GM21423 (cell line): ENCODE measurements around the gene AGAP1.

Experiments
- ATAC-seq: cut with Tn5 transposase; IDR thresholded peaks from one replicate; pipeline ENCODE4 v1.9.1; 2021; ENCODE audit warnings: mild to moderate bottlenecking, moderate library complexity; ENCODE audit not compliant: unreplicated experiment

AGAP1 gene

DNA sequence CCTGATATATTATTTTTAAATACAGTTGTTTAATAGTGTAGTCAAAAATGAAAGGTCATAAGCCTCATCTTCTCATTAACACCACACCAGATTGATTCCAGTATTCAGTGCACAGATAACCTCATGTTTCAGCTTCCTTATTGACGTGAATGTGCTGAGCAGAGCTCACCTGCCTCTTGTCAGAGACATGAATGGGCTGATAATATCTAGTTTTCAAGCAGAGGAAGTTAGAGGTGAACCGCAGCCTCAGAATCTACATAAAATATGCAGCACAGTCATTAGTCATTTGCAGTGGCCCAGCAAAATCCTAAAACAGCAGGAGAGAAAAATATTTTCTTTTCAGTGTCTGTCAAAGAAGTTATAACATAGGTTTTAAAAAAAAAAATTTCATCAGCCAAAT lies 458.1 kb downstream of the AGAP1 start:
- no peak for ATAC-seq

GRCh38 chr2:235952714-235953113 lies 458.9 kb downstream of the AGAP1 start:
- ATAC-seq = no peak

DNA sequence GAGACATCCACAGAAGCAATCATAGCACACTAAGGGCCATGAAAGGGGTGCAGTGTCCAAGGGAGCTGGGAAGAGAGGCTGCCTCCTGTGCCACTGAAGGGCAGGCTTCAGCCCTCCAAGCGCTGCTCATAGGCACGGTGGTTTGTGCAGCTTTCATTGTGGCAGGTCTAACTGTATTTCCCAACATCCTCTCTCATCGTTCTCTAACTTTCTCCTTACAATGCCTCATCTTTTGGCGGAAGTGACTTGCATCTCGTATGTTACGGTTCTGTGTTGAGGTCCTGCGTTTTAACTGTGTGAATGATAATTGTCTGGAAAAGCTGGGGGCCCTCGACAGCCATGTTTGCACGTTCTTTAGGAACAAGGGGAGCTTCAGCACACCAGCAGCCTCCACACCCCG lies 460.4 kb downstream of the AGAP1 start:
- no peak for ATAC-seq

DNA sequence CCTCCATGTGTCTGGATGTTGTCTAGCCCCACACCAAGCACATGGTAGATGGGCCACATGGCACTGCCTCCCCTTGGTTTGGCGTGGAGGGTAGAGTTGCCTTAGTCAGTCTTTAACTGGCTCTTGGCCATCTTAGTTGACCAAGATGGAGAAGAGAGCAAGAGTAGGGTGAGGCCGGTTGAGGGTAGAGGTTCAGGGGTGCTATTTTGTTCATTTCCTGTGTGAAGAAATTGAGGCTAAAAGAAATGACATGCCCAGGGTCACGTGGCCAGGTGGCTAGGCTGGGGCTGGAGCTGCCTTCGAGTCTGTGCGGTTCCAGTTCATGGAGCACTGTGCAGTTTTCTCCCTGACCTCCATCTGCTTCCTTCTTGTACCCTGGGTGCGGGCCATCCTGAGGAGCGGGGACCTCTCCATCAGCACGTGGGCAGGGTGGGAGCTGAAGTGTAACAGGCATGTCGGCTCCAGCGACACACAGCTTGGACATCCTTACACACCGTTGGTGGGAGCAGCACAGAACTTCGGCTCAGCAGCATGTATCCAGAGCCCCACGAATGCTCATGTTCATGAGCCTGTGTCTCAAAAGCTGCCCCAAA lies 461.1 kb downstream of the AGAP1 start:
- ATAC-seq = no peak

- no peak for ATAC-seq
These were observed 461.8 kb downstream of the AGAP1 start for GRCh38 chr2:235955664-235956063.

GRCh38 chr2:235956281-235956970 lies 462.6 kb downstream of the AGAP1 start:
- no peak for ATAC-seq

DNA sequence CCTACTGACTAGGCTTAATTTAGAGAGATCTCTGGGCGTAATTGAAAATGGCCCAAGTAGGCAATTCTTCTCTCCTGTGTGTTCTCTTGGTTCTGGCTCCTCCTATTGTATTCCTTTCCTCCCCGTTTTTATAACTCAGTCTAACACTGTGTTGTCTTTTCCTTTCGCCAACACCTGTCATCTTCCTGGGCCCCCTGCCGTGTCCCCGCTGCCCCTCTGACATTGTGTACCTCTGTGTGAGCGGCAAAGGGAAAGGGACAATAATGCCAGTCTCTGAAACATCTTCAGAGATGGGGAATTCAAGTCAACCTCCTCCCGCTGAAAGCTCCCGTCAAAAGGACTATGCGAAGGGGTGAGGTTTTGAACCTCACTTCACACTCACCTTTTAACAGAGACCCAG lies 463.4 kb downstream of the AGAP1 start:
- no peak for ATAC-seq

DNA sequence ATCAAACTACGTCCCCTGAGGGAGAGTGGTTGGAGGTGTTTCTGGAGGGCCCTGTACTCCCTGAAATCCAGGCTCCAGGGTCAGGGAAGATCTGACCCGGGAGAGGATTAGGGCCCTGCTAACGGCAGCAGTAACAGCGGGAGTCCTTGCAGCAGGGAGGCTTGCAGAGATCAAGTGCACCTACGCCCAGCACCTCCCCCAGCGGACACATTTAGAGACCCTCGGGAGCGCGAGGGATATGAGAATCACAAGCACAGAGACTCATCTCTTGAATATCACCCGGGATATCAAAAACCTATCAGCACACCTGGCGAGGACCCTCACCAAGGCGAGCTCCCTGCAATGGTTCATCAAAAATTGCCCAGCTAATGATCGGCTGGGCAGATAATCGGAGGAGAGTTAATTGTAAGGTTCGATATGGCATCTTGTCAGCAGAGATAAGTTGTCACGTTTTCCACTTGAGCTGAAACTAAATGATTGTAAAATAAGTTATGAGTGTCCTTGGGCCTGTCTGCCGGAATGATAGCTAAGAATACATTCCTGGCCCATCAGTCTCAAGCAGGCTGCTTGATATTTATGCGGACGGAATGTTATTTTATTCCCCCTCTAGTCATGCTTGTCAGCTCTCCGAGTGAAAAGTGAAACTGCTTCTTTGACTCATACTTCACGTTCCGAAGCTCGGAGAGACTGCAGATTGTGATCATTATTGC lies 464.5 kb downstream of the AGAP1 start:
- ATAC-seq = no peak

DNA sequence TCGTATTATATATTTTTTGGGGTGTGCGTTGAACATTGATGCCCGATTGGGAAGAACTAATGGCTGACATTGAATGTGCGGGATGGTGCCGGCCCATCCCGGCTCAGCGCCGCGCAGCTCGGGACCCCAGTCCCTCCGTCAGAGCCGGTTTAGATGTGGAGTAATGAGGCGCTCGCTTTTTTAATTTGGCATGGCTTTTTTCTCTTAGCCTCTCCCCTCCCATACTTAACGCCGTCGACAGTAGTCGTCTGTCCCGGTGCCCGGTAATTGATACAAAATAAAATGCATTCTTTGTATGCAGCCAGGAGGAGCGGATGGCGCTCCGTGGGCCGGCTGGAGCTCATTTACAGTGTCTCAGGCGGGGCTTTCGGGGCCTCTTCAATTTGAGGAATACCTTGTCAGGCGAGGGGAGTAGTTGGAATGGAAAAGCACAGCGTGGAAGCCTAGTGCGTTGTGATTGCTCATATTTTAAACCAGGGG lies 465.1 kb downstream of the AGAP1 start:
- ATAC-seq = no peak

DNA sequence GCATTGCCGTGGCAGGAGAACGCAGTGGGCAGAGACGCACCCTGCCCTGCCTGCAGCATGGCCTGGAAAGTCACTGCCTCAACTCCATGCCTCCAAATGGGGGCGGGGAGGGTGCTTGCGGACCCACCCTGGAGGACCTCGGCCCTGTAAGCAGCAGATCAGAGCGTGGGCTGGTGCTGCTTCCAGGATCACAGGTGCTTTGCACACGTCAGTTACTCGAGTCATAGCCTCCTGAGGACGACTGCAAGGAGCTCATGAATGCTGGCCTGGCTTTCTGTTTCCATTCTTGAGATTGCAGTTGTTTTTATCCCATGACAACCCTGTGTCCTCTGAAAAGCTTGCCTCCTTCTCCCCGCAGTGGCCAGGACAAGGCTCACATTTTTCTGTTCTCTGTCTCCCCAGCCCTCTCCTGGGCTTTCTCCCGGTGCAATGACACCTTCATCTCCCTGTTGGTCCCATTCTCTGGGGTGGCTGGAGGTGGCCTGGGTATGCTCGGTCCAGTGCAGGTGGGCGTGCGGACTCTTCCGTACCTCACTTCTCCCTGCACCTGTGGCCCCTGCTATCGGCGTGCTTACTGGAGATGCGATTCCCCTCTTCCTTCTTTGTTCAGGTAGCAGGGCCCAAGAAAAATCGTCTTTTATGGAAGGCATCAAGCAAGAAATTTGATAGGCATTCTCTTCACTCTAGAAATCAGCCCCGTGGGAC lies 466.3 kb downstream of the AGAP1 start:
- no peak for ATAC-seq

DNA sequence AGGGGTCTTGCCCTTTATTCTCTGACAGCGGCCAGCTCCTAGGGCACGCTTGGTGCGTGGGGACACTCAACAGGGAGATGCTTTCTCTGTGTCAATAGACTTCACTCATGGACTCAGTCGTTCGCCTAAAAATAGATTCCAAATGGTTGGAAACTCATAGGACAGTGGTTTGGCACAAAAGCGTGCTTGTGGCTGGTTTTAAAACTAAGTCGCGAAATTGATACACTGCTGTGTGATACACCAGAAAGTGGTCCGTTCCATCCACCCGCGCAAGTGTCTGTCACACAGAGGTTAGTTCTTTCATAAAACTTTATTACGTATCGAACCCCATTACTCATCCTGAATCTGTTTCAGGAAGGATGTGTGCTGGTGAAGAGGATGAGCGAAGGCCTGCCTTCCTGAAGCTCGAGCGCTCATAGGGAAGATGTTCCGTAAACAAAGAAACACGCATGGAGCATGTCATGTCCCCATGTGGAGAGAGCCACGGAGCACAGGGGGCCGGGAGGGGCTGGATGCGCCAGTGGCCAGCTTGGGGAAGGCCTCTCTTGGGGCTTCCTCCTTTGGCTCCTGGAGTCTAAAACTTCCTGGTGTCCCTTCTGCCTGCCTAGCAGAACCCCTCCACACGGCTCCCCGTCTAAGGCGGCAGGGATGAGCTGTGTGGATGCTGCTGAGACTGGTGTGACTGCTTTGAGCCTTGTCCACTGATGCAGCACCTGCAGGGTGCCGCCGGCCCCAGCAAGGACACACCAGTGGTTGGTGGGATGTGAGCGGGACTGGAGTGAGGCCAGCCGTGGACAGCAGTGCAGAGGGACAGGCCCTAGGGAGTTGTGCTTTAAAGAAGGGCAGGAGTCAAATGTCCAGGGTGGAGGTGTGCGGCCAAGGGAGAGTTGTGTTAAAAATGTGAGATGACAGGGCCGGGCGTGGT lies 467.1 kb downstream of the AGAP1 start:
- no peak for ATAC-seq

DNA sequence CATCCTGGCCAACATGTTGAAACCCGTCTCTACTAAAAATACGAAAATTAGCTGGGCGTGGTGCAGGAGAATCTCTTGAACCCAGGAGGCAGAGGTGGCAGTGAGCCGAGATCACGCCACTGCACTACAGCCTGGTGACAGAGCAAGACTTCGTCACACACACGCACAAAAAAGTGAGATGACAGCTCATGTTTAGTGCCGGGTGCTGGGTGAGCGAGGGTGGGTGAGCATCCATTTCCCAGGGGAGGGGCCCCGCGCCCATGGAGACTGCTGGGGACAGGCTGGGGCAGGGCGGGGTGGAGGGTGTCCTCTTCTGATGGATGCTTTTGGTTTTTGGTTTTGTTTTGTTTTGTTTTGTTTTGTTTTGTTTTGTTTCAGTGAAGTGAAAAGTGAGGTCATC lies 467.9 kb downstream of the AGAP1 start:
- no peak for ATAC-seq

DNA sequence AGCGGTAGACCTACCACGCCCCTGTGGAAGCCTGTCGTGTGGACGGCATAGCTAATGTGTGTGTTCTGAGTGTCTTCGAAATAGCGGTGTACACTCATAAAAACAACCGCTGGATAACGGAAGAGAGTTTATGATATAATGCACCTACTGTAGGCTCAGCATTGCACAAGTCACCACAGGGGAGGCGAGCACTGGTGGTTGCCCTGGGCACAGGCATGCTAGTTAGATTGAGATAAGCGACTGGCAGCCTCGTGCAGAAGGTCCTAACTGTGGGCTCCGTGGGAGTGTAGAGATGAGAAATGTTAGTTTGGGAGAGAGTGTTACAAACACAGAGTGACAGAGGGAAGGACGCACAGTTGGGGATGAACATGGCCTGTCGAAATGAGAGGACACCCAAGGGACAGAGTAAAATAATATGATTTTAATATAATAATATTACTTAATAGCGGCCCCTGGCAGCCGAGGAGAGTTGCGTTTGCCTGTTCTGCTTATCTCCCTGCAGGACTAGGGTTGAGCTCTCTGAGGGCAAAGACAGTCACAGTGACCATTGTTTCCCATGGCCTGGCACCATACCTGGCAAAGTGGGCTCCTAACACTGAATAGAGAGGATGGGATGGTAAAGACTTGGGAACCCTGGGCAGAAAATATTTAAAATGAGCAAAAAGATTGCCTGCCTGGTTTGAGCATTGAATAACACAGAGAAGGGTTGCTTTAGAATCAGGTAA lies 470.2 kb downstream of the AGAP1 start:
- ATAC-seq = no peak

DNA sequence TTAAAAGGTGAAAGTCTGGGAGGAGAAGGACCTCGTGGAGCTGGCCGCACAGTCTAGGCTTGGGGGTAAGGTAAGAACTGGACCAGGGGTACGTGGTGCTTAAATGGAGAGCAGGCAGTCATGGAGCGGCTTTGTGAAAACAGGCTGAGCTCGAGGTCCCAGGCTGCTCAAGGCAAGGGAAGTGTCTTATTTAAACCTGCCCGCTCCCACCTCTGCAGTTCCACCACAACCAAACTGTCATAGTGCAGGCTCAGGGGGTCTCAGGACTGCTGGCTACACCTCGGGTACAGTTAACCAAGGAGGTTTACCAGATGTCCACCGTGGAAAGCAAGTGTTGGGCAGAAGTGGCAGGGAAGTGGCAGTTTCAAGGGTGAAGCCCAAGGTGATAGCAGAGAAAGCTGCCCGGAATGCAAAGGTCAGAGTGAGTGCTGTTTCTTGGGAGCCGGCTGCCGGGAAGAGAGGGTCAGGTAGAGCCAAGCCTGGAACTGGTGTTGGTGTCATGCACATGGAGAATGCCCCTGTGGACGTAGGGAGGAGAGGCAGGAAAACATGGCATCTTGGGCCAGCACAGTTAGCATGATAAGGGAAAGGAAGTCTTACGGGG lies 471.0 kb downstream of the AGAP1 start:
- ATAC-seq = no peak

- ATAC-seq = no peak
These were observed 472.6 kb downstream of the AGAP1 start for GRCh38 chr2:235966396-235966795.

DNA sequence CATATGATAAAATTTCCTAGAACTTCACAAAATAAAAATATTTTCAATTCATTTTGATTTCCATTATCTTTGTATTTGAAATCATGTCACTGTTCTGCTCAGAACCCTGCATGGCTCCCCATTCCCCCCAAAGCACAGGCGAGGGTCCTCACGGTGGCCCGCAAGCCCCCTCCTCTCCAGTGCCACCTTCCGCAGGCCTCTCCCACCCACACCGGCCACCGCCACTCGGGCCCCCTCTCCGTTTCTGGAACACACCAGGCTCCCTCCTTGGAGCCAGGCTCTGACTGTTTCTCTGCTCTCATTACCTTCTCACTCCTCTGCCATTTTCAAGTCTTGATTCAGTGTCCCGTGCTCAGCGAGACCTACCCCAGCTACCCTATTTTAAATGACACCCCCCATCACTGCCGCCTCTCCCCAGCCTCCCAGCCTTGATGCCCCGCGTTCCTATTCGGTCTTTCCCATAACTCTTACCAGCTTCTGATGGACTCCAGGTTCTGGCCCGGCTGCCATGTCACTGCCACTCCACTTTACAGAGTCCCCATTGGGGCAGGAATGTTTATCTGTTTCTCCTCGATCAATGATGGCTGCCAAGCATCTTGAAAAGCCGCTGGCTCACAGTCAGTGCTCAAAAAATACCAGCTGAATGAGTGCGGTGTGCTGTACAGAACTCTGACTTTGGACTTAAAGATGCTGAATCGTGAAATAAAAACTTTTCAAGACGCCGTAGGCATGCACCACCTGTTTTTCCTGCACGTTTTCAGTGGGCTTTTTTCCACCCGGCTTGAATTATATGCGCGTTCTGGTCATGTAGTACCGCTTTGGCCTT lies 473.3 kb downstream of the AGAP1 start:
- no peak for ATAC-seq

DNA sequence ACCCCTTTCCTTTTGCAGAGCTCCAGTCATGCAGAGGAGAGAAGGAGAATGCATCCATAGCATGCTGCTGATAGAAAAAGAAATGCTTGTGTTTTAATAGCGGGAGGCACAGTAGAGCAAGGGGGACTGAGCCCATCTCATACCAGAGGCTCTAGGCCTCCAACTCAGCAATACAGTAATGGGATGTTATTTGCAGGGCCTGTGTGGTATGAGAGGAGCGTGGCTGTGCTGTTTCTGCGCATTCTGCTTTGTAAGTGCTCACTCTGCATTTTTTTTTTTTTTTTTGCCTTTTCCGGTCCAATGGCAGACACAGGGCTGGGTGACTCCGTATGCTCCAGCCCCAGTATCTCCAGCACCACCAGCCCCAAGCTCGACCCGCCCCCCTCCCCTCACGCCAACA lies 474.3 kb downstream of the AGAP1 start:
- no peak for ATAC-seq

GRCh38 chr2:235968616-235969324 lies 474.9 kb downstream of the AGAP1 start:
- no peak for ATAC-seq
